Glomerular endothelial cell (primary cell): Measurements from ENCODE around the gene SHF. TPM values are rescaled to one million over a fixed set of nuclear protein-coding genes. Genes with fewer than 3 reads are reported as not detected.

Source experiments
- DNase-seq: peaks from one replicate; pipeline ENCODE4 v3.0.0-alpha.2; 2011; ENCODE audit warnings: low read depth, low spot score; ENCODE audit errors: extremely low read depth
- total RNA-seq: library from RNA; depleted of rRNA; stranded (reverse); fragments of >200 nt; gene quantifications from 2 replicates; pipeline ENCODE4 v1.2.3, GENCODE V29; 2015

SHF gene
- total RNA-seq, 1 donor from 2014 or later = 1.9 TPM

- no peak for DNase-seq
Observed at GRCh38 chr15:45130291-45131000, 57.3 kb downstream of the SHF start.

GRCh38 chr15:45129651-45130129 lies 58.1 kb downstream of the SHF start, which contains the start of the genes DUOX1 and DUOXA1:
DUOX1 (plus strand) TSS chr15:45129994; CDS start chr15:45131967, 1,973 bp downstream.
DUOXA1 (minus strand) TSS chr15:45129879; CDS start chr15:45123014, 6,865 bp downstream.
- no peak for DNase-seq

- DNase-seq = no peak
Observed at GRCh38 chr15:45128971-45129639, 58.7 kb downstream of the SHF start.

- DNase-seq = no peak
Observed at GRCh38 chr15:45126535-45127158, 61.1 kb downstream of the SHF start.

- DNase-seq = no peak
Observed at GRCh38 chr15:45123397-45123796, 64.4 kb downstream of the SHF start.

GRCh38 chr15:45122719-45123118 lies 65.0 kb downstream of the SHF start:
- no peak for DNase-seq

- DNase-seq = no peak
Observed at GRCh38 chr15:45121706-45122417, 65.9 kb downstream of the SHF start.

- no peak for DNase-seq
Observed at GRCh38 chr15:45121020-45121419, 66.7 kb downstream of the SHF start.

- DNase-seq = no peak
Observed at GRCh38 chr15:45120081-45120972, 67.4 kb downstream of the SHF start.

- DNase-seq = no peak
Observed at GRCh38 chr15:45118996-45119395, 68.8 kb downstream of the SHF start.

GRCh38 chr15:45118131-45118588 lies 69.6 kb downstream of the SHF start:
- DNase-seq = peak; percentile 68

GRCh38 chr15:45117308-45118130 lies 70.2 kb downstream of the SHF start:
- no peak for DNase-seq

Other genes with a start within 250 kb of the SHF start
- gene TERB2, start 231.3 kb downstream of the SHF start, total RNA-seq = not detected in 2 replicates
- 6.4 and 9.0 TPM in 2 replicates for gene SORD, start 164.8 kb downstream of the SHF start, total RNA-seq
- gene DUOX2, start 73.8 kb downstream of the SHF start, total RNA-seq = not detected in 2 replicates
- gene DUOXA2, start 73.6 kb downstream of the SHF start, total RNA-seq = not detected in 2 replicates
- not detected in 2 replicates for gene DUOXA1, start 58.1 kb downstream of the SHF start, total RNA-seq
- gene DUOX1, start 58.0 kb downstream of the SHF start, total RNA-seq = not detected in 2 replicates
- not detected in 2 replicates for gene SLC28A2, start 64.3 kb upstream of the SHF start, total RNA-seq
- not detected in 2 replicates for gene GATM, start 190.6 kb upstream of the SHF start, total RNA-seq